ENCODE data around the gene ROR2. TPM values are rescaled to one million over a fixed set of nuclear protein-coding genes. Genes with fewer than 3 reads are reported as not detected.

Gene ROR2
- total RNA-seq, 1 donor: 3.0 TPM

- DNase-seq (ENCODE audit: low read depth): no peak
- no peak overlapping the region for H3K4me3 ChIP-seq (ENCODE audit: low read depth, low read length)
- TF ChIP-seq CTCF (IDR thresholded peaks at IDR 0.05; ENCODE audit: insufficient read depth, low read depth, low read length): no peak
These were observed 13.7 kb upstream of the ROR2 start for GRCh38 chr9:91963711-91964240.

GRCh38 chr9:91960367-91960766, 10.3 kb upstream of the ROR2 start:
- TF ChIP-seq CTCF (IDR thresholded peaks at IDR 0.05; ENCODE audit: insufficient read depth, low read depth, low read length): no peak
- DNase-seq (ENCODE audit: low read depth): no peak
- no peak overlapping the region for H3K4me3 ChIP-seq (ENCODE audit: low read depth, low read length)

DNA sequence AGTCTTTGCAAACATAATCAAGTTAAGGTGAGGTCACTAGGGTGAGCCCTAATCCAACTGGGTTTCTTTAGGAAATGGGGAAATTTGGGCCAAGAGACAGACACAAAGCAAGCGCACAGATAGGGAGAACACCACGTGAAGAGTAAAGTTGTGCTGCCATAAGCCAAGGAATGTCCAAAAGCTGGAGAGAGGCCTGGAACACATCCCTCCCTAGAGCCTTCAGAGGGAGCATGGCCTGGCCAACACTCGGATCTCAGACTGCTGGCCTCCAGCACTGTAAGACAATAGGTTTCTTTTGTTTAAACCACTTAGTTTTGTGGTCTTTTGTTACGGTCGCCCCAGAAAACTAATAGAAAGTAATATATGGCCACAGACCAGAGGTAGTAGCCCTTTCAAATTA, 8.1 kb upstream of the ROR2 start:
- no peak for TF ChIP-seq CTCF (IDR thresholded peaks at IDR 0.05; ENCODE audit: insufficient read depth, low read depth, low read length)
- DNase-seq (ENCODE audit: low read depth): no peak

GRCh38 chr9:91954841-91955471, 4.9 kb upstream of the ROR2 start:
- peak; percentile 81 for TF ChIP-seq CTCF (IDR thresholded peaks at IDR 0.05; ENCODE audit: insufficient read depth, low read depth, low read length)
- peak; percentile 74 for DNase-seq (ENCODE audit: low read depth)
- peak overlapping the region; percentile 23 for H3K4me3 ChIP-seq (ENCODE audit: low read depth, low read length)

More for the DNA sequence above, 8.1 kb upstream of the ROR2 start:
- no peak overlapping the region for H3K4me3 ChIP-seq (ENCODE audit: low read depth, low read length)

- DNase-seq (ENCODE audit: low read depth): no peak
- TF ChIP-seq CTCF (IDR thresholded peaks at IDR 0.05; ENCODE audit: insufficient read depth, low read depth, low read length): no peak
- H3K4me3 ChIP-seq (ENCODE audit: low read depth, low read length): no peak overlapping the region
These were observed 3.7 kb upstream of the ROR2 start for GRCh38 chr9:91953718-91954117.

DNA sequence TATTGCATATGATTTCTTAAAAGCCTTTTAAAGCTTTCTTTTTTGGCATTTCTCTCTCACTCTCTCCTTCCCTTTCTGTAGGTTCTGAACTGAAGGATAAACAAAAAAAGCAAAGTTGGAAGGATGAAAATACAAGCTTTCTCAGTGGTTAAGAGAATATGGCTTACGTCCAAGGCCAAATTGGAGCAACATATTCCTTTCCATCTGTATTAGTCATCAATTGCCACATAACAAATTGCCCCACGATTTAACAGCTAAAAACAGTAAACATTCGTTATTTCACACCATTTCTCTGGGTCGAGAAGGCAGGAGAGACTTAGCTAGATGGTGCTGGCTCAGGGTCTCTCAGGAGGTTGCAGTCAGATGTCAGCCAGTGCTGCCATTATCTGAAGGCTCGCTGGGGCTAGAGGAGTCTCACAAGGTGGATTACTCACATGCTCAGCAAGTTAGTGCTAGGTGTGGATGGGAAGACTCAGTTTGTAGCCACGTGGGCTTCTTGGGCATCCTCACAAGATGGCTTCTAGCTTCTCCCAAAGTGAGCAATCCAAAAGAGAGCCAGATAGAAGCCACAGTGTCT, 2.0 kb upstream of the ROR2 start:
- DNase-seq (ENCODE audit: low read depth): peak; percentile 74
- no peak overlapping the region for H3K4me3 ChIP-seq (ENCODE audit: low read depth, low read length)
- TF ChIP-seq CTCF (IDR thresholded peaks at IDR 0.05; ENCODE audit: insufficient read depth, low read depth, low read length): no peak

Measured in fibroblast of villous mesenchyme (primary cell).